Muscle of leg (tissue), 11 donors: ENCODE measurements around the gene ACD. TPM values are rescaled to one million over a fixed set of nuclear protein-coding genes. Genes with fewer than 3 reads are reported as not detected.

Experiments used
- DNase-seq: peaks from one replicate; pipeline ENCODE4 v3.0.0; 2013
- H3K27ac ChIP-seq: one replicate; pipeline ENCODE4 v1.5.1; 2013; ENCODE audit warnings: mild to moderate bottlenecking, low read length, control low read depth
- H3K27me3 ChIP-seq: one replicate; pipeline ENCODE4 v1.6.1; 2013; ENCODE audit warnings: low read length; ENCODE audit not compliant: control insufficient read depth, insufficient read depth
- H3K36me3 ChIP-seq: one replicate; pipeline ENCODE4 v1.6.1; 2013; ENCODE audit warnings: low read length; ENCODE audit not compliant: control insufficient read depth, insufficient read depth
- H3K4me1 ChIP-seq: one replicate; pipeline ENCODE4 v1.6.1; 2013; ENCODE audit warnings: low read length; ENCODE audit not compliant: control insufficient read depth, insufficient read depth
- H3K4me3 ChIP-seq: one replicate; pipeline ENCODE4 v1.5.1; 2013; ENCODE audit warnings: low read length, control low read depth
- H3K9me3 ChIP-seq: replicated peaks from 2 replicates; pipeline ENCODE4 v1.6.1; 2013; ENCODE audit warnings: low read depth, low read length; ENCODE audit not compliant: control insufficient read depth
- WGBS: methylation state at CpG from one replicate; pipeline ENCODE4 v1.1.5; 2013; ENCODE audit warnings: missing lambda C conversion rate; ENCODE audit not compliant: insufficient coverage; 5-methylcytosine and 5-hydroxymethylcytosine counted together
- polyA plus RNA-seq, 8 donors: library from polyadenylated mRNA; unstranded; fragments of 120-200 nt; gene quantifications; one replicate each; pipeline versions ENCODE4 v1.2.1 to v1.2.3, GENCODE V29; 2013; ENCODE audit warnings: inconsistent platforms in 1 of 8, low replicate concordance in 1 of 8; ENCODE audit not compliant: insufficient read length in 8 of 8, insufficient read depth in 1 of 8
- total RNA-seq: library from RNA; stranded (reverse); fragments of 120-200 nt; gene quantifications from one replicate; pipeline ENCODE4 v1.2.4, GENCODE V29; 2013

Gene ACD
- total and polyA plus RNA-seq, 9 donors: 13.7 to 19.3 (median 15.7) TPM

DNA sequence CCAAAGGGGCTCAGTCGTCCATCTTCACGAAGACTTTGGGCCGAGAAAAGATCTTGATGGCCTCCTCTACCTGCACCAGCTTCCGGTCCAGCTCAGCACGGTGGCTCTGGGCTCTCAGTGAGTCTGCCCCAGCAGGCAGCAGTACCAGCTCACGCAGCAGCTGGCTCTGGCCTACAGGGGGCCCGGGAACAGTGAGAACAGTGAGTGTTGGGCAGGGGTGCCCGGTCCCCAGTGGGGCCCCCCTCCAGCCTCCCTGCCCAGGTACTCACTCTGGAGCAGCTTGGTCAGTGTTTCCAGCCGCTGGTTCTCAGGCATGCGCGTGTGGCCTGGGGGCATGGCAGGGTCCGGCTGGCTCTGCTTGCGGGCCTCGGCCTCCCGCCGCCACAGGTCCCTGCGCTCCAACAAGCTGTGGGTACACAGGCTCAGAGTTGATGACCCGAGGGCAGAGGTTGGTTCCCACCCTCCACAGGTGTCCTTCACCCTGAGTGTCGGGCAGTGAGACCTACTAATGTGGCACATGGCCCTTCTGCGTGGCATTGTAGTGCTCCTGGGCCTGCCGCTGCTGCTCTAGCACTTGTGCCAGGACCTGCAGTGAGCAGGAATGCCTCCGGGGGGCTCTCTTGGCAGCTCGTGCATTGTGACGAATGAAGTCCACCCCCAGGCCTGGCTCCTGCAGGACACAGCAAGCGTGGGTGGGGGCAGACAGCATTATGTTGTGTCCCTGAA, 3.3 kb upstream of the ACD start:
- Histone ChIP-seq H3K36me3 (peaks cover 26% of the 10 kb centered on the region), H3K4me1 (peaks cover 46% of the 10 kb centered on the region), H3K9me3 (no peaks in the 10 kb centered on the region), H3K4me3 (no peak overlapping the region), H3K27me3 (no peaks in the 10 kb centered on the region), H3K27ac (no peak overlapping the region)
- WGBS: 75% methylated on average over 24 of the region's 25 CpGs
- no peak for DNase-seq

DNA sequence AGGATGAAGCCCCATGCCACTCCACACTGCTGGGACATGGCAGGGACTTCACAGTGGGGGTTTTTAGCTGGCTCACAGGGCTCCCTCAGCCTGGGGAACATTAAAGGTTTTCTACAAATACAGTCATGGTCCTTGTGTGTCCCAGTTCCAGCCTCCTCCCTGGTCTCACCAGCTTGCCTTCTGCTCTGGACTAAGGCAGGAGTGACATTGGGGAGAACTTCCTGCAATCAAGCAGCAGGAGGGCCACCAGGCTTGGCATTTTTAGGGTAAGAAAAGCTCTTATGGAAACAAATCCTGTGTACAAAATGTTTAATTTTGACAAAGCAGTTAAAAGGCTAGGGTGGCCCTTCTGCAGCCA, 2.6 kb upstream of the ACD start:
- Histone ChIP-seq H3K36me3 (peaks cover 33% of the 10 kb centered on the region), H3K27ac (no peak overlapping the region), H3K27me3 (no peaks in the 10 kb centered on the region), H3K9me3 (no peaks in the 10 kb centered on the region), H3K4me1 (peaks cover 40% of the 10 kb centered on the region), H3K4me3 (no peak overlapping the region)
- no peak for DNase-seq

DNA sequence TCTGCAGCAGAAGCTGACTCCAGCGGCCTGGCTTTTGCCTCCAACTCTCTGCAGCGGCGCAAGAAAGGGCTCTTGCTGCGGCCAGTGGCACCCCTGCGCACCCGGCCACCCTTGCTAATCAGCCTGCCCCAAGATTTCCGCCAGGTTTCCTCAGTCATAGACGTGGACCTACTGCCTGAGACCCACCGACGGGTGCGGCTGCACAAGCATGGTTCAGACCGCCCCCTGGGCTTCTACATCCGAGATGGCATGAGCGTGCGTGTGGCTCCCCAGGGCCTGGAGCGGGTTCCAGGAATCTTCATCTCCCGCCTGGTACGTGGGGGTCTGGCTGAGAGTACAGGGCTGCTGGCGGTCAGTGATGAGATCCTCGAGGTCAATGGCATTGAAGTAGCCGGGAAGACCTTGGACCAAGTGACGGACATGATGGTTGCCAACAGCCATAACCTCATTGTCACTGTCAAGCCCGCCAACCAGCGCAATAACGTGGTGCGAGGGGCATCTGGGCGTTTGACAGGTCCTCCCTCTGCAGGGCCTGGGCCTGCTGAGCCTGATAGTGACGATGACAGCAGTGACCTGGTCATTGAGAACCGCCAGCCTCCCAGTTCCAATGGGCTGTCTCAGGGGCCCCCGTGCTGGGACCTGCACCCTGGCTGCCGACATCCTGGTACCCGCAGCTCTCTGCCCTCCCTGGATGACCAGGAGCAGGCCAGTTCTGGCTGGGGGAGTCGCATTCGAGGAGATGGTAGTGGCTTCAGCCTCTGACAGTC, 2.0 kb upstream of the ACD start:
- no peak overlapping the region for H3K4me3 ChIP-seq
- peaks cover 36% of the 10 kb centered on the region for H3K36me3 ChIP-seq
- no peak for DNase-seq
- no peaks in the 10 kb centered on the region for H3K9me3 ChIP-seq
- peaks cover 34% of the 10 kb centered on the region for H3K4me1 ChIP-seq
- H3K27ac ChIP-seq: no peak overlapping the region
- 88% methylated on average over 31 of the region's 34 CpGs for WGBS
- no peaks in the 10 kb centered on the region for H3K27me3 ChIP-seq

DNA sequence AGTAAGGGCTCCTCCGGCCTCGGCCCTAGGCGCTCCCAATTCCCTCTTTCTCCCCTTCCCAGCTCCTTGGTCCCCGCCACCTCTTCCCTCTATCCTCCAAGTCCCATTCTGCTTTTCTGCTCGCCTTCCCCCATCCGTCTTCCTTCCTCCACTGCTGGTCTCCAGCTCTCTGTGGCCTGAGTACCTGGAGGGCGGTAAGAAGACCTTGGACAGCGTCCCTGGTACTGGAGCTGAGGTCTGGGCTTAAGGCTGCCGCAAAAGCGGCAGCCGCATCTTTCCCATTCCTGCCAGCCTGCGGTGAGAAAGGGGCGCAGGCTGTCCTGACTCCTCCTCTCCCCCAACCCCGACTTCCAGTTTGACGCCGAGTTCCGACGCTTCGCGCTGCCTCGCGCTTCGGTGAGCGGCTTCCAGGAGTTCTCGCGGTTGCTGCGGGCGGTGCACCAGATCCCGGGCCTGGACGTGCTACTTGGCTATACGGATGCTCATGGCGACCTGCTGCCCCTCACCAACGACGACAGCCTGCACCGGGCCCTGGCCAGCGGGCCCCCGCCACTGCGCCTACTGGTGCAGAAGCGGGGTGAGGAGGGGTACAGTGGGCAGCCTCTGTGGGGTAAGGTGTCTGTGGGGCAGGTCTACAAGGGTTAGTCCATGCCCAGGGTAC, 1.2 kb upstream of the ACD start:
- H3K9me3 ChIP-seq: no peaks in the 10 kb centered on the region
- peak overlapping the region; percentile 78 for H3K27ac ChIP-seq
- peak; percentile 68 for DNase-seq
- H3K27me3 ChIP-seq: peaks cover 2% of the 10 kb centered on the region
- H3K36me3 ChIP-seq: peaks cover 36% of the 10 kb centered on the region
- H3K4me3 ChIP-seq: peak overlapping the region; percentile 37
- H3K4me1 ChIP-seq: peaks cover 30% of the 10 kb centered on the region
- 4% methylated on average over 32 of the region's 39 CpGs for WGBS

DNA sequence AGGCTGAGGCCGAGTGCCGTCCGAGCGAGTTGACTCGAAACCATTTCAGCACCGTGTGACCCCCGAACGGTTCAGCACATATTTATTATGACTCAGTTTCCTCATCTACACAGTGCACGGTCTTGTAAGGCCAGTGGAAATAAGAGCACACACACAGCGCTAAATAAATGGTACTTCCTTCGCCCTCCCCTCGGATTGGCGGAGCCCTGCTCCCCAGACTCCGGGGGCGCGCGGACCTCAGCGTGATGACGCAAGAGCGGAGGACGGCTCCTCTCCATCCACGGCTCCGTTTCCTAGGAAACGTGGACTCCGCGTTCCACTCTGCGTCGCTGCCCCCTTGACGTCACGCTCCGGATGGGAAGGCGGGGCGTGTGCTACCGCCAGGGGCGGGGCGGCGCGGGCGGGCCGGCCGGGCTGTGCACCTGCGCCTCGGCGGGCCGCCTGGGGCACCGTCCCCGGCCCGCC, 536 bp upstream of the ACD start, which contains the start of gene PARD6A:
TSS of gene PARD6A (plus strand) at position 397 of the 465 bp plus-strand sequence. CDS start 79 bp downstream, outside the sequence.
- WGBS: under 1% methylated on average over 48 of the region's 48 CpGs
- Histone ChIP-seq H3K27me3 (peaks cover 7% of the 10 kb centered on the region), H3K27ac (peak within 1 kb of the TSS; percentile 97), H3K4me3 (peak within 1 kb of the TSS; percentile 75), H3K4me1 (peaks cover 24% of the 10 kb centered on the region), H3K36me3 (peaks cover 36% of the 10 kb centered on the region), H3K9me3 (no peaks in the 10 kb centered on the region)
- DNase-seq: peak; percentile 99

DNA sequence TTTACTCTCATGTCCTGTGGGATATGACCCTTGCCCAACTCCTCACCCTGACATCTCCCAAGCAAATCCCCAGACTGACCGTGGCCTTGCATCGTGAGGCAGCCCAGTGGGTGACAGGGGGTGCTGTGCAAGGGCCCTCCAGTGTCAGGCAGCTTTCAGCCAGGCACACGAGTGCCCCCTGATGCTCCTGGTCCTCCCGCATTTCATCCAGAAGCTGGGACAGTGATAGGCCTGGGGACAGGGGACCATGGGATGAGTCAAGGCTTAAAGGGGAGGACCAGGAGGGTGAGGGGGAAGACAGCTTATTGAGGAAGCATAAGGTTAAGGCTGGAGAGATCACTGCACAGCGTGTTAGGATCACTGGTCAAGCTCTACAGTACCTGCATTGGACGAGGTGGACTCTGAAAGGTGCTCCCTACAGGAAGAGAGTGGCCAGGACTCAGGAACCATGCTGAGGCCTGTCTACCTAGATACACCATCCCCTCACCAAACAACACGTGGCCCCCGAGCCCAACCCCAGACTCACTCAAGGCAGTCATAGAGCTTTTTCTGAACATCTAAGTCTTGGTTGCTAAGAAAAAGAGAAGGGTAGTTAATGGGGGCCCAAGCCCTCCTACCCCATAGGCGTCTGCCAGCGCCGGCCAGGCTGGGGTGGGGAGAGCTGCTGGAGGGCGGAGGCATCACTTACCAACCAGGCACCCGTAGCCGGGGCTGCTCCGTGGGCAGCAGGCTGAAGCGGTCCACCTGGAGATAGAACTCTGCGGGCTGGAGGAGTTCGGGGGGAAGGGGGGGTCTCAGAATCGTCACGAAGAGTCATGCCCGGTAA, 998 bp downstream of the ACD start:
- Histone ChIP-seq H3K9me3 (no peaks in the 10 kb centered on the region), H3K4me1 (peaks cover 23% of the 10 kb centered on the region), H3K27ac (no peak overlapping the region), H3K4me3 (peak overlapping the region; percentile 75), H3K27me3 (peaks cover 23% of the 10 kb centered on the region), H3K36me3 (peaks cover 32% of the 10 kb centered on the region)
- no peak for DNase-seq
- WGBS: 86% methylated on average over 5 of the region's 21 CpGs

DNA sequence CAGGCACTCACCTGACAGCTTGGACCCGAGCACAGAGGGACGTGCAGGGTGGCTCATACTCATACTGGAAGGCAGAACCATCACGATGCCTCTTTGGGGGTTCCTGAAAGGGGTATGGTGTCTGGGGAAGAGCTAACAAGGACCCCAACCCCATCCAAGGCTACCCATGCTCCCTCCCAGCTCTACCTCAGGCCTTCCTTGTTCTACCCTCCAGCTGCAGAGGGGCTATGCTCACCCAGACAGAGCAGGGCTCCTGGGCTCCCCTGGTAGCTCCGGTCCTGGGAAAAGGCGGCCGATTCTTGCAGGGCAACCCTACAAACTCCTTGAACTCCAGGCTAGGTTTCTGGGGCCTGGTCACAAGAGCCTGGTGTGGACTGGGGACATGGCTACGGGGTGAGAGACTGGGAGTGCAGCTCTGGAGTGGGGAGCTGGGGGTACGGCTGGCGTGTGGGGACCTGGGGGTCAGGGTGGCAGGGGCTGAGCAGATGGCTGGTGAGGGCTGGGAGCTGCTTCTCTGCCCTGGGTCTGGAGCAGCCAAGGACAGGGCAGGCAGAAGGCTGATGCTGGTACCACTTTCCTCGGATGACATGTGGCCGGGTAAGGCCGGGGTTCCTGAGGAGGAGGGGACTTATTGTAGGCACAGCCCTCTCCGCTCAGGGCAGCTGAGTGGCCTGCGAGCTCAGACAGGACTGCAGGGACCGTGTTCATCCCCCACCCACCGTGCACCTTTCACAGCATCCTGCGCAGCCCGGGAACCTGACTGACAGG, 2.1 kb downstream of the ACD start:
- peaks cover 33% of the 10 kb centered on the region for H3K27me3 ChIP-seq
- H3K4me3 ChIP-seq: no peak overlapping the region
- WGBS: 95% methylated on average over 11 of the region's 18 CpGs
- peaks cover 21% of the 10 kb centered on the region for H3K36me3 ChIP-seq
- peaks cover 27% of the 10 kb centered on the region for H3K4me1 ChIP-seq
- DNase-seq: no peak
- no peak overlapping the region for H3K27ac ChIP-seq
- no peaks in the 10 kb centered on the region for H3K9me3 ChIP-seq

DNA sequence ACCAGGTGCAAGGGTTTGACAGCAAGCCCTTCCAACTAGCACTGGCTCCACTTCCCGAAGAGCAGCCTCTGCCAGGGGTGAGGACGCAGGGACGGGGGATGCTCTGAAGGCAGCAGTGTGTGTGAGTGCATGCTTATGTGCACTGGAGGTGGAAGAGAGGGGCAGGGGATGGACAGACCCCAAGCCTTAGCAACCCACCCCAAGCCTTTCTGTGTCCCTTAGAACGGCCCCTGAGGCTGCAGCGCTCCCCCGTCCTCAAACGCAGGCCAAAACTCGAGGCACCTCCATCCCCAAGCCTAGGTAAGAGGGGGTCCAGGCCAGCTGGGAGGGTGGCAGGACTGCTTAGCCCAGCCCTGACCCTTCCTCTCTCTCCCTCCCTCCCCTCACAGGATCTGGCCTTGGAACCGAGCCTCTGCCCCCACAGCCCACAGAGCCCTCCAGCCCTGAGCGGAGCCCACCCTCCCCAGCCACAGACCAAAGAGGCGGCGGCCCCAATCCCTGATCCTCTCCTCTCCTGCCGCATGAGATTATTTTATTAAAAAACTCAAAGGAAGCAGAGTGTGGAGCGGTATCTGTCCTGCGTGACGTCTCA, 2.9 kb downstream of the ACD start:
- H3K4me1 ChIP-seq: peaks cover 29% of the 10 kb centered on the region
- H3K9me3 ChIP-seq: no peaks in the 10 kb centered on the region
- no peak overlapping the region for H3K27ac ChIP-seq
- peaks cover 16% of the 10 kb centered on the region for H3K36me3 ChIP-seq
- 83% methylated on average over 11 of the region's 16 CpGs for WGBS
- DNase-seq: no peak
- H3K4me3 ChIP-seq: no peak overlapping the region
- peaks cover 38% of the 10 kb centered on the region for H3K27me3 ChIP-seq
